T1000 (cell line): ENCODE data around the gene MTCP1.

Experiments
- DNase-seq: peaks from one replicate; lab custom pipeline; 2025; ENCODE audit warnings: mixed read lengths; lab: John Stamatoyannopoulos, UW

The MTCP1 gene

DNA sequence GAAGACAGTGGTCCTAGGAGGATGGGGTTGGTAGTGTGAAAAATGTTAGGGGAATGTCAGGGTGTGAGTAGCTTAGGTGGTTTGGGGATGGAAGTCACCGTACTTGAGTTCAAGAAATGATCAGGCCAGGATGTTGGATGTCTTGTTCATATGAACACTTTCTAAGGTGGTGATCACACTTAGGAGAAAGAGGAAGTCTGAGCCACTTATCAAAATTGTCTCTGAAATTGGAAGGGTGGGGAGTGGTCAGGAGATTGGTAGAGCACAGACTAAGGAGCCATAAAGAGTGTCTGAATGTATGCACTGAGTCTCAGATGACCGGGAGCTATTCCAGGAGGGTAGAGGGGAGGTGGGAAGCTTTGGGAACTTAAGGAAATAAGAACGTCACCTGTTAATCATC is 17.3 kb downstream of the MTCP1 start:
- no peak for DNase-seq

DNA sequence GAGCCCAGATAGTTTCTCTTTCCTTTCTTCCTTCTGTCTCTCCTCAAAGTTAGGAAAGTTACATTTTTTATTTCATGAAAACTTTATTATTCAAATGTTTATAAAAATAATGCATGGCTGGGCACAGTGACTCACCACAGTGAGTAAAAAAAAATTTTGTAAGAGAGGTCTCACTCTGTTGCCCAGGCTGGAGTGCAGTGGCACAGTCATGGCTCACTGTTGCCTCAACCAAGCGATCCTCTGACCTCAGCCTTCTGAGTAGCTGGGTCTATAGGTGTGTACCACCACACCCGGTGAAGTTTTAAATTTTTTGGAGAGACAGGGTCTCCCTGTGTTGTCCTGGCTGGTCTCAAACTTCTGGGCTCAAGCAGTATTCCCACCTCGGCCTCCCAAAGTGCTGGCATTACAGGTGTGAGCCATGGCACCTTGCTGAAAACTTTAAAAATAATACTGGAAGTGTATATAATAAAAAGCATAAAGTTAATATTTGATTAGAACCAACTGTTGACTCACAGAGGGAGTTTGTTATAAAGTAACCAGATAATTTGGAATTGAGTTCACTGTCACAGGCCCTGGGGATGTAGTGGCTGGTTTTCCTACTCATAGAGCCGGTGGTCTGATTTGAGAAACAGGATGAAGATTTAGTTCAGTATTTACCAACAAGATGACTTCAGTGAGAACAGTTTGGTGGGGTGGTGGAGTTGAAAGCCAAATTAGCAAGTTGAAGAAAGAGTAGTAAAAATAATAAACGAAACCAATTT is 18.0 kb downstream of the MTCP1 start:
- no peak for DNase-seq

DNA sequence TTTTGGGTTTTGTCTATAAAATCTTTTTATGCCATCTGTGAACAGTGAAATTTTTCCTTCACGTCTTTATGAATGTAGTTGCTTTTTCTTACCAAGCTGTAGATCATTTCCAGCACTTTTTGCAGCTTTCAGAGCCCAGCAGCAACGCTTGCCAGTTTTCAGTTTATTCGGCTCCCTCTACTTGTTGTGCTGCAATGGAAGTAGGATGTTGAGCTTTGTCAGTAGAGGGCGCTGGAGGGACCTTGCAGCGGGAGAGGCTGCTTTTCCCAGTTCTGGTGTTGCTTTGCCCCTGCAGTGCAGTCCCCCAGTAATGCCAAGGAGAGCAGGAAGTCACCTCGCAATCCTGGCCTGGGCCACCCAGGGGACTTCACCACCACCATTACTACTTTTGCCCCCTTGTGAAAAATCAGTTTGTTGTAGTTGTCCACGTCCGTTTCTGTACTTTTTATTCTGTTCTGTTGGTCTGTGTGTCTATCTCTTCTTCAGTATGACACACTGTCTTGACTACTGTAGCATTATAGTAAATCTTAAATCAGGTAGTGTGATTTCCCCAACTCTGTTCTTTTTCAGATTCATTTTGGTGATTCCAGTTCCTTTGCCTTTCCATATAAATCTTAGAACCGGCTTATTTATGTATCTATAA is 21.8 kb downstream of the MTCP1 start:
- no peak for DNase-seq

DNA sequence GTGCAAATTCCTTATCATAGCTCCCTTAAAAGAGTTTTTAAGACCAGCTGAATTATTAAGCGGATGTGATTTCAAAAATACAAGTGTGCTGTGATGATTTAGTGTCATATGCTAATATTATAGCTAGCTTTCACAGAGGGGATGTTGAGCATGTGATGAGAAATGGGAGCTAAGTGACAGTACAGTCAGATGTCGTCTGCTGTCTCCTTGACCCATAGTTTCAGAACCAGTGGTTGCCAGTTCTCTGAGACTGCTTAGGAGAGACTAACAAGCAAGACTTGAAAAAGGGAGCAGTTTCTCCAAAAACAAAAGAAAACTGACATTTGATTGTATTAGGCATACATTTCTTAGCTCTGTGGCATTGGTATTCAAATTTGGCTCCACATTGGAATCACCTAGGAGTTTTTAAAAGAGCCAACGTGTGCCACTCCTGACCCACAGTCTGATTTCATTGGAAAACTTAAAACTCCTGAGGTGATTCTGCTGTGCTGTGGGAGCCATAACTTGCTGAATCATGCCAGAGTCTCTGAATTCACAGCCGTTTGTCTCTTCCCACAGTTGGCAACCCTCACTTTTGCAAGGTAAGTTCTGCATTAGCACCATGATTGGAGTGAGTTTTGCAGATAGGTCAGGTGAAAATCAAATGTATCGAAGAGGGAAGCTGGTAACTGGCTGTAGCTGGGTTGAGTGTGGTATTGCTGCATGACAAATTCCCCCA is 24.0 kb downstream of the MTCP1 start:
- no peak for DNase-seq

DNA sequence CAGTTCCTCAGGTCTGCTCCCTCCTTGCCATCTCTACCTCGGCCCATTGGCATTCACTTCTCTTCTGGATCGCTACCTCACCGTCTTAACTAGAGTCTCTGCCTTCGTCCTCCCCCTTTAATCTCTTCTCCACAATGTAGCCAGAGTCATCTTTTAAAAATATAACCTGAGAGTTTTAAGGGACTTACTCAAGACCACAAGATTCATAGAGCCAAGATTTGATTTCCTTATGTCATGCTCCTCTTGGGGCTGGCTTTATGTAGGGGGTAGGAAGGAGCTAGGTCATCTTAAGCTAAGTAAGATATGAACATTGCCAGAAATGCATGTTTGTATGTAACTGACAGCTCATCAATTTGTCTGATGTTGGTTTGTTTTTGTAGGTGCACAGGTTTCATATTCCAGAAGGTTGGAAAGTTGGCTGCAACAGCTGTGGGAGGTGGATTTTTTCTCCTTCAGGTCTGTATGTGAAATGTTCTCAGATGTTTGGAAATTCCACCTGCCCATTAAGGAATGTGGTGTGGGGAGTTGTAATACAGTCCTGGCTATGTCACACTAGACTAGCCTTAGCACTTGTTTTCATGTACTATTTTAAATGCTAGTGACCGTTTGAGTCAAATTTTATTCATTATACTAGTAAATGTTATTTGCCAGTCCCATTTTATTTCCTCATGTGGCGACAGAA is 24.7 kb downstream of the MTCP1 start:
- no peak for DNase-seq

DNA sequence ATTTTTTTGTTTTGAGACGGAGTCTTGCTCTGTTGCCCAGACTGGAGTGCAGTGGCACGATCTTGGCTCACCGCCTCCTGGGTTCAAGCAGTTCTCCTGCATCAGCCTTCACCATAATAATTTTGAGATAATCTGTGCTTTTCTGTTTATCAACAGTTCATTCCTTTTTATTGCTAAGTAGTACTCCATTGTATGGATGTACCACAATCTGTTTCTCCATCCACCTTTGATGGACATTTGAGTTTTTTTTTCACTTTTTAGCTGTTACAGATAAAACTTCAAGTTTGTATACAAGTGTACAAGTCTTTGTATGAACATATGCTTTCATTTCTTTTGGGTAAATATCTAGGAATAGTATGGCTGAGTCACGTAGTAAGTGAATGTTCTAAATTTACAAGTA is 35.2 kb downstream of the MTCP1 start:
- no peak for DNase-seq

DNA sequence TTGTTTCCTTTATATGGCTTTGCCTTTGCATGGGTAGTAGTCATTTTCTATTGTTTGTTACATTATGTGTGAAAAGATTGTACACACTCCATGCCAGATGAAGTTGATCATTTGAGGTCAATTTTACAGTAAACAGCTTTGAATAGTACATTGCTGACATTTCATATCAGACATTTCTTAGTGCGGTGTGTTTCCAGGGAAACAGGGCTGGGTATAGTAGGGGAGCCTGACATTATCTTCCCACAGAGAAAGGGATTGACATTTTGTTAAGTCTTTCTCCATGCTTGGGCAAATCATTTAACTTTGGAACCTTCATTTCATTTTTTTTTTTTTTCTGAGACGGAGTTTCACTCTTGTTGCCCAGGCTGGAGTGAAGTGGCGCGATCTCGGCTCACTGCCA is 39.3 kb downstream of the MTCP1 start:
- no peak for DNase-seq

DNA sequence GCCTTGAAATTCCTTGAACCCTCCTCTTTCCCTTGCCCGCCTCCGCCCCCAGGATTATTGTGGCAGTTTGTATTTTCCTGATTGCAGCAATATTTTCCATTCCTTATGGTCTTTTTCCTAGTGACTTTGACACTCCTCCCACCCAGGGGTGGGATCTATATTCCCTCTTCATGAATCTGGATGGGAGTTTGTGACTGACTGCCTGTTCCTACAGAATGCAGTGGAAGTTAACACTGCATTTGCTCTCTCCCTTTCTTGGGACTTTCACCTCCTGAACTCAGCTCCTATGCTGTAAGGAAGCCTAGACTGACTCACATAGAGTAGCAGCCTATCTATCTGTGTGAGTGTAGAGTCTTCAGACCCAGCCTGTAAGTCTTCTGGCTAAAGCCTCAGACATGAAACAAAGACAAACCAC is 42.1 kb downstream of the MTCP1 start:
- no peak for DNase-seq

DNA sequence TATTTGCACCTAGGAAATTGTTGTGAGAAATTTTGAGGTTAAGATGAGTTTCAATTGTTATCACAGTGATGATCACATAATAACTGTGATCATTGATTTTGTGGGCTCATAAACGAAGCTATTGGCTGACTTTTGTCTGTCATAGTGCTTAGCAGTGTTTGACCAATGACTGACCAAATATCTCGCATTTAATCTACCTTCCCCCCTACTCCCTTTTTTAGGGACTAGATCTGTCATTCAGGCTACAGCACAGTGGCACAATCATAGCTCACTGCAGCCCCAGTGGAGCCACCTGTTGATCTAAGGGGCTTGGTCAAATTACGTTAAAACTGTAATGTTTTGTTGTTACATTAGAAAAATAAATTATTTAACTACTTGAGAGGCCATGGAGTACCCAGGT is 42.8 kb downstream of the MTCP1 start:
- no peak for DNase-seq

DNA sequence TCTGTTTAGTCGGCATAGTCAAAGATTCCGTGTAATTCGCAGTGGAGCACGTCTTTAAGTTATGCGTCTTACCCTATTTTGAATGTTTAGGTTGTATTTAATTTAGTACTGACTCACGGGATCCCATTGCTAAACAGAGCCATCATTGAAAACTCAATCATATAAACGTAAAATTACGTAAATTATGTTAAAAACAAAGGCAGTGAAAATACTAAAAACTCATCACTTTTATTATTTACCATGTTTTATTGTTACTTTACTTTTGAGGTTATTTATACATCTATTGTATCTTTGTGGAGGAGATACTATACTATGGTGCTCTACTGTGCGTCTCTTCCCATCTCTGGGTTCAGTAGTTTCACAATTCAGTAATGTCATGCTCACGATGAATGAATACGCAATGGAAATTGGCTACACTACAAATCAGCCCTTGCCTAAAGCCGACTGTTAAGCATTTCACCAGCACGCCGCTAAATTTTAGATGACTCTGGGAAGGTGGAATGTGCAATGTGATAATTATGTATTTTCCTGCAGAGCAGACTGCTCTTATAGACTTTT is 43.3 kb downstream of the MTCP1 start:
- DNase-seq: no peak

DNA sequence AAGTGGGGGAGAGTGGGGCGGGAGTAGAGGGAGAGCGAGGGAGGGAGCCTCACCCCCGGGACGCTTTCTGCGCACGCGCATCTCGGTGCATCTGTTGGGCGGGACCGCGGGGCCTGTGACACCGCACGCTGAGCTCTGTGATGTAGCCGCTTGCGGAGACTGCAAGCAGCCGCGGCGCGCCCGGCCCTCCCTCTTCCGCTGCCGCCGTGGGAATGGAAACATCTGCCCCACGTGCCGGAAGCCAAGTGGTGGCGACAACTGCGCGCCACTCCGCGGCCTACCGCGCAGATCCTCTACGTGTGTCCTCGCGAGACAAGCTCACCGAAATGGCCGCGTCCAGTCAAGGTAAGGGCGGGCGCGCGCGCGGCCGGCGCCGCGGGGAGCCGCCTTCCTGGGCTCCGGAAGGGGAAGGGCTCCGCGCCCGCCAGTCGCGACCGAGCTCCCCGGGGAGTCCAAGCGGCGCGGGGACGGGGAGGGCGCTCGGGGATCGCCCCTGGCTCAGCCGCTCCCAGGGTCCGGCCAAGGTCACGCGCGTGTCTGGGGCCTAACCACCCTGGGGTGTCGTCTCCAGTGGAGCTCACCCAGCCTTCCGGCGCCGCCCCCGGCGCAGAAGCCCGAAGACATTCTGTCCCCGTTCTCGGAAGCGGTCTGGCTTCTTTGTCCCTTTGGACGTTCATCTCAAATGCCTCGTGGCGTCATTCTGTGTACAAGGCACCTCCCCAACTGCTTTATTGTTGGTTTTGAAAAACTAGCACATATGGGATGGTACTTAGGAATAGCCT is 44.0 kb downstream of the MTCP1 start, which contains the start of gene FUNDC2:
FUNDC2 (plus strand) TSS at position 118 of the 782 bp plus-strand sequence; CDS start at position 213, 95 bp downstream.
- peak; percentile 77 for DNase-seq

DNA sequence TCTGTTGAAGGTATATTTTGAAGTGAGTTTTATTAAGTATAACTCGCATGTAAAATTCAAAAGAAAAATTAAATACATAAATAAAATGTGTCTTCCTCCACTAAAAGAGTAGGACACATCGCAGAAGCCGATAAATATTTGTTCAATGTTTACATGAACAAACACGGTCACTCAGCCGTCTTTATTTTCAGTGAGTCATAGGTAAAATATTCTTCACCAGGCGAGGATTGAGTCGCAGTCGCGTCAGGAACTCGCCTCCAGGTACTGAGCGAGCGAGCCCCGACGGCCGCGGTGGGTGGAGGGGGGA is 44.6 kb downstream of the MTCP1 start:
- no peak for DNase-seq

DNA sequence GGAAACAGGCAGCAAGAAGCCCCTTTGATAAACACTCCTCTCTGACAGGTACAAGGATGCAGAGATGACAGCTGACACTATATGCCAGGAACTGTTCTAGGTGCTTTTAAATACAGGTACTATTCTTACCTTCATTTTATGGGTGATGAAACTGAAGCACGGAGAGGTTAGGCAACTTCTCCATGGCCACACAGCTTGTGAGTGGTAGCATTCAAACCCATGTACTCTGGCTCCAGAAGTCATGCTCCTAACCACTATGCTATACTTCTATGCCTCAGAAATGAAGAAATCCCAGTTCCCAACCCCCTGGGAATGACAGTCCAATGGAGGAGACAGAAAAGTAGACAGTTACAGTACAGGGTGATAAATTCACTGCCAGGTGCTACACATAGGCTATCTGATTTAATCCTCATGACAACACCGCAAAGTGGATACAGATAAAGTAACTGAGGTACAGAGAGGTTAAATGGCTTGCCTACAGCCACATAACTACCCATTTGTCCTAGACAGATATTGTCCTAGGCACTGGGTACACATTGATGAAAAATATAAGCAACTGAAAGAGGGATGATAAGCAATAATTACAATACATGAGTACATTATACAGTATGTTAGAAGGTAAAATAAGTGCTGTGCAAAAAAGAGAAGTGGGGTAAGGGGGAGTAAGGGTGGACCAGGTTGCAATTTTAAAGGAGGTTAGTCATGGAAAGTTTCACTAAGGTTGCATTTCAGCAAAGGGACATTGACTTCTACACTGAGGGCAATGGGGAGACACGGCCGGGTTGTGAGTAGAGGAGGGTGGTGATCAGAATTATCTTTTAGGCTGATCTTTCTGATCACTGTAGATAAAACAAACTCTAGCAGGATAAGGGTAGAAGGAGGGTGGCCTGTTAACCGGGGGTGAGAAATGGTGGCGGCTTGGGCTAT is 46.8 kb downstream of the MTCP1 start:
- DNase-seq: no peak

DNA sequence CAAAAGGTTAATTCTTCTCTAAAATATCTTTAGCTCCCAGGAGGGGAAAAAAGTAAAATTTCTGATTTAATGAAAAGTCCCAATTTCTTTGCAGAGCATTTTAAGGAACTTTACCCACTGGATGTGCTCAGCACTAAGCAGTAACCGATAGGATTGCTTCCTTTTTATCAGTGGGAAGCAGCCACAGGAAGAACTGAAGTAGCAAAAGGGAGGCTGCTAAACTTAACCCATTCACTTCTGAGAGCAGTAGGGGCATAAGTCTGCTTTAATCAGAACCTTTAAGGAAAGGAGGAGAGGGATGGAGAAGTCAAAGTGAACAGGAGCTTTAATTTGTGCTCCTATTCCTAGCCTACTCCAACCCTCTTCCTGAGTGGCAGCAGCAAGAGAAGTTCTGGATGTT is 48.4 kb downstream of the MTCP1 start, which contains the start of gene F8:
F8 (minus strand) TSS at position 139 of the 400 bp plus-strand sequence. CDS start 171 bp downstream, outside the sequence.
- no peak for DNase-seq

DNA sequence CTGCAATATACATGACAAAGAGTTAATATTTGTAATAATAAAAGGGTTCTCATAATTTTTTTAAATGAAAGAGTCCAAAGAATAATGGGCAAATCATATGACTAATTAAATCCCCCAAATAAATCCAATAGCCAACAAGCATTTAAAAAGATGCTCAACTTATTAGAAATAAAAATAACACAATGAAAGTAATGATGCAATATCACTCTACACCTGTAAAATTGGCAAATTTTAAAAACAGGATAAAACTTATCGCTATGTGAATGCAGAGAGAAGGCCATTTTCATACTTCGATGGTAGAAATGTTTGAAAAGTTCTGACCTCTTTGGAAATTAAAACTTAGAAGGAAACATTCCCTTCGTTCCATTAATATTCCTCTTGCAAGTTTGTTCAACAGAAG is 50.3 kb downstream of the MTCP1 start:
- no peak for DNase-seq
